GM18517 (cell line): ENCODE results near the gene TRMT61A.
"Not testable (repeated sequence)": the region's sequence is repeated elsewhere in the genome, so short reads cannot be mapped to it uniquely, and the experiment has no call there.

Source experiments
- ATAC-seq: cut with Tn5 transposase; IDR thresholded peaks from one replicate; pipeline ENCODE4 v1.9.1; 2021; ENCODE audit warnings: mild to moderate bottlenecking, moderate library complexity; ENCODE audit not compliant: unreplicated experiment

The TRMT61A gene

GRCh38 chr14:103521951-103522563, 6.9 kb upstream of the TRMT61A start:
- ATAC-seq = no peak

DNA sequence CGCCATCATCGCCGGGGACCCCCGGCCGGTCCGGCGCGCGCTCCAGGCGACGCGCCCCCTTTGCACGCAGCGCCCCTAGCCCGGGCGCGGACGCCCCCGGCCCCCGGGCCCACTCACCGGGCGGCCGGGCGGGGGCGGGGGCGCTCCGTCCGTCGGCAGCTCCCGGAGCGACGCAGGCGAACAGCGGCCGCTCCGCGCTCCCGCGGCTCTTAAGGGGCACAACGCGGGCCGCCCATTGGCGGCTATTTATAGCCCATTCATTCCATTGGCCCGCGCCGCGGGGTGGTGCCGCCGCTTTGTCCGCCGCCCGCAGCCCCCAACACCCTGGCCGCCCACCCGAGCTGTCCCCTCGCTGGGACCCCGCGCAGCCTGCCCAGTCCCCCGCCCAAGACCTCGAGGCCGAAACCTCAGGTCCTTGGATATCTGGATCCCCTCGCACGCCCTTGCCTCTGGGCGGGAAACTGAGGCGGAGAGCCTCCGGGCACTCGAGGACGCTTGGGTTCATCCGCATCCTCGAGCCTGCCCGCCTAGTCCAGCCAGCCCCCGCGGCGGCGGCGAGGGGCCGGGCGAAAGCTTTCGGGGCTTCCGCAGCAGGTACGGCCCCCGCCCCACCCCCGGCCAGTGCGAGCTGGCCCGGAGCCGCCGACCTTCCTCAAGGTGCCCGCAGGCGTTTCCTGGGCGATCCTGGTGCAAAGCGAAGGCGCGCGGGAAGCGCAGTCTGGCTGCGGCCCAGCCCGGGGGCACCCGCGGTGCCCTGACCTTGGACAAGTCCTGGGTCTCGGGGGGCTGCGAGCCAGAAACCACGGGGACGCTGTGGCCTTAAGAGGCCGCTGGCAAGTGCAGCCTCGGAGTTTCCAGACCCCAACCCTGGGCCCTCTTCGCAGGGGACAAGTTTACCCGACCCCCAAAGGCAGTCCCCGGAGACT, 6.1 kb upstream of the TRMT61A start, which contains the start of gene CKB:
CKB (minus strand) TSS at position 182 of the 926 bp plus-strand sequence. CDS start 337 bp downstream, outside the sequence.
- no peak for ATAC-seq

GRCh38 chr14:103523575-103523954, 5.4 kb upstream of the TRMT61A start:
- ATAC-seq = no peak

DNA sequence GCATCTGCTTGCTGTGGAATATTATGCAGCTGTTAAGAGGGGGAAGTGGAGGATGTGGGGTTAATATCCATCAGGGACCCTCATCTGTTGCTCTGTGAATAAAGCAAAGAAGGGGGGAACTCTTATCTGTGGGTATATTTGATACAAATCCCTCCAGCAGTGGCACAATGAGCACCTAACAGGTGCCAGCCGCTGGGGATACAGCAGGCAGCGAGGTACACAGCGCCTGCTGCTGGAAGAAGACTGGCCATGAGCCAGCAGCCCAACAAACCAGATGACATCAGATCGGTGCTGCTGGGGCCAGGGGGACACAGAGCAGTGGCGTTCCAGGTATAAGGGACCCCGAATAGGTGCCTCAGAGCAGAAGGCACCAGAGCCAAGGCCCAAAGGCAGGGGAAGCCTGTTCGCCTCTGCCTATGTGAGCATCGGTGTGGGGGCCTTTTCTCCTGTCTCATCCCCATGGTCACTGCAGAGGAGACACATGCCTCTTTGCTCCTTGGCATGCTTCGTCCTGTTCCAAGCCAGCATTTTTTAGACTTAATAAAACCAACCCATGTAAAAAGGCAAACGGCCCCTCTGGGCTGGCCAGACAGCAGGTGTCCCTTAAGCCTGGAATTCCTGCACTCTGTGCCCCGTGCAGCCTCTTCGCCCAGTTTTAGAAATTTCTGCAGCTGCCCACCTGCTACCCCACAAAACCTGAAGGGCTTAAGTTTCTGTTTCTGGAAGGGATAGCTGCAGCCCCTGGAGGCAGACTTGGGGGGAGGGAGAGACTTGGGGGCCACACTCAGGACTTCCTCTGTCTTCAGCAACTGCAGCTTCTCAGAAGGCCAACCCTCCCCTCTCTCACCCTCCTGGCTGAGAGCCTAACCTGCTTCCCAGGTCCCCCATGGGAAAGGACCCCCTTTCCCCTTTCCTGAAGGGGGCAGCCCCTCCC, 4.7 kb upstream of the TRMT61A start:
- no peak for ATAC-seq

GRCh38 chr14:103525430-103526246, 3.4 kb upstream of the TRMT61A start:
- ATAC-seq = not testable (repeated sequence)

- no peak for ATAC-seq
Observed at GRCh38 chr14:103526247-103526913, 2.6 kb upstream of the TRMT61A start.

GRCh38 chr14:103526914-103527248, 2.1 kb upstream of the TRMT61A start:
- no peak for ATAC-seq

DNA sequence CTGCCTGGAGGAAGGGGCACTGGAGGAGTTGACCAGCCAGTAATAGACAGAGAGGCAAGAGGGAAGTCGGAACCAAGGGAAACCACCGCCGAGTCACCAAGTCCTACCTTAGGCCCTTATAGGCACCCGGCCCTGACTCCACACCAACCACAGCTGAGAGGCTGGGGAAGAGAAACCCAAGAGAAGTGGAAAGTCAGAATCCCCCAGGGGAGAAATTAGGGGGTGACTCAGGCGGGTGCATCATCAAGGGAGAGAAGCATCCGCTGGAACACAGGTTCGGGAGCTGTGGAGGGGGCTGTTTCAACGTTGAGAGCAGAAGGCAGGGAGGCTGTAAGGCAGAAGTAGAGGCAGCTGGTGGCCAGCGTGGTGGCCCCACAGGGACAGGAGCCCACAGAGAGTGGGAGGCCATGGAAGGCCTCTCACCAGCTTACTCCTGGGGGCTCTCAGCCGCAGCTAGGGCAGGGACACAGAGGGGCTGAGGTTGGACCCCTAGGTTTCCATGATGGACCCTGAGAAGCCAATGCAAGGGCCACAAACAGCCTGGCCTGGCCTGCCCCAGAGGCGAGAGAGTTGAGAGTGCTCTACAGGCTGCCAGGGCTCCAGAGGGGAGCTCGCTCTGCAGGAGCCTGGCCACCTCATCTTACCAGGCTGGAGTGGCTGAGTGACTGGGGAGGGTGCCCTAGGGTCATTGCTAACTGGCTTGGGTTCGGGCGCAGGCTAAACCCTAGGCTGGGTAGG, 1.4 kb upstream of the TRMT61A start:
- peak; percentile 46 for ATAC-seq

- ATAC-seq = no peak
Observed at GRCh38 chr14:103528146-103528586, 830 bp upstream of the TRMT61A start.

DNA sequence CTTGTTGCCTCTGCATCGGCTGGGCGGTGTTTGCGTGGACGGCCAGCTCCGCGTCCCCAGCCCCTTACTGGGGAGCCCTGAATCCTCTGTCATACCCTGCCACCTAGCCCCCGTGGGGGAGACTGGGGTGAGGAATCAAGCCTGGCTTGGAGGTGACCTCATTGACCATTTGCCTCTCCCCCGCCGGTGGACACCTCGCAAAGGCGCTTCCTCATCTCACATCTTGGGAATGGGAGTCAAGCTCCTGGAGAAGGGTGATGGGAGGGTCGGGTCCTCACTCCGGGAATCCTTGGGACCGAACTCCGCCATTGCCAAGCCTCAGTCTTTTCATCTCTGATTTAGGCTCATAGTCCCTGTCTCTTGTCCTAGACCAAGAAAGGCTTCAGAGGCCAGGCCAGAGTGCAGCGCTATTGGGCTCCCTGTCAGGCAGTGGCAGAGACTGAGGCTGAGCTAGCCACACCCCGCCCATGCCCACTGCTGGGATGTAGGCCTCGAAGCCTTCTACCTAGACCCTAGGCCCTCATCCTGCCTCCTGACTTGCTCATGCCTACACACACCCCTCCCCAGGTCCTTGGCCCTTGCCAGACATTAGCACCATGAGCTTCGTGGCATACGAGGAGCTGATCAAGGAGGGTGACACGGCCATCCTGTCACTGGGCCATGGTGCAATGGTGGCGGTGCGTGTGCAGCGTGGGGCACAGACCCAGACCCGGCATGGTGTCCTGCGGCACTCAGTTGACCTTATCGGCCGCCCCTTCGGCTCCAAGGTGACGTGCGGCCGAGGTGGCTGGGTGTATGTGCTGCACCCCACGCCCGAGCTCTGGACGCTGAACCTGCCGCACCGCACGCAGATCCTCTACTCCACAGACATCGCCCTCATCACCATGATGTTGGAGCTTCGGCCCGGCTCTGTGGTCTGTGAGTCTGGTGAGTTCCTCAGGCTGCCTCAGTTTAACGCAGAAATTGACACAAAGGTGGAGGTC, 678 bp downstream of the TRMT61A start:
- ATAC-seq = no peak

DNA sequence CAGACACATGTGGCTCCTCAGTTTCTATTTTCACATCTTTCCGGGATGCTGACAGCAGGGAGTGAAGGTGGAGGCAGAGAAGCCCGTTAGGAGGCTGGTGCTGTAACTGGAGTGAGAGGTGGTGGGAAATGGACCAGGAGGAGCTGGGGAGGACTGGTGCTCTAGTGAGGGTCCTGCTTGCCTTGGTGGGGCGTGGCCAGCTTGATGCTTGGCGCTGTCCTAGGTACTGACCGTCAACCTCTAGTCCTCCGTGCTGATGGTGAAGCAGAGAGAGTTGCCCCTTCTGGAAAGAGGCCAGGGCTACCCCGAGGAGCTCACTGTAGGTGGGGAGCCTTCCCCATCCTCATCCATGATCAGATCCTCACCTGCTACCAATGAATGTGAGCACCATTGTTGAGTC, 1.4 kb downstream of the TRMT61A start:
- no peak for ATAC-seq

- ATAC-seq = no peak
Observed at GRCh38 chr14:103530831-103531230, 1.8 kb downstream of the TRMT61A start.

DNA sequence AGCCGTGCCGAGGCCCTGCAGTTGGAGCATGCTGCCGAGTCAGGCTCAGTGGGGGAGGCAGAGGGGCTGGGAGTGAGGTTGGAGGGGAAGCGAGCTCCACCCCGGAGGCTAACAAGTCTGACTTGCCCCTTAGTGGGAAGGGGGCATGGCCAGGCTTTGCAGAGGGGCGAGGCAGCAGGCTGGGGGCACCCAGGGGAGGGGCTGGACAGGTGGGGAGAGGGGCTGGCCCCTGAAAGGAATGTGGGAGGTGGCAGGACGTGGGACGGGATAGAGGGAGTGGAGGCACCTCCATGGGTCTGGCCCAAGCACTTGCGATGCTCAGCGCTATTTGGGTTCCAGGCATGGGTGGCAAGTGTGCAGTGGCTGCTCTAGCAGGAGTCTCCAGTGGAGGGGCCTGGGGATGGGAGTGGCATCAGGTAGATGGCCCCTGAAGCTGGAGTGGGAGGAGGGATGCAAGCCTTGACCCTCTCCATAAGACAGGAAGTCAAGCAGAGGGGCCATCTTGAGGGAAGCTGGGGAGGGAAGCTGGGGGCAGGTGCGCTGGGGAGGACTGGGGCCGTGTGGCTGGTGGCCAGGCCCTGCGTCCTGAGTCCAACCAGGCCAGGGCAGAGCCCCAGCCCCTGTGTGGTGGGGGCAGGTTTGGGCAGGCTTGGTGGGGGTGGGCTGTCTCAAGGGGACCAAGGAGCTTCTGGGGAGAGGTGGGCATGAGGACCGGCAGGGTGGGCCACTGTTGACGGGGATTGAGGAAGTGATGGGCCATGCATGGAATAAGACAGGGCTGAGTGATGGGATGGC, 2.6 kb downstream of the TRMT61A start:
- no peak for ATAC-seq

DNA sequence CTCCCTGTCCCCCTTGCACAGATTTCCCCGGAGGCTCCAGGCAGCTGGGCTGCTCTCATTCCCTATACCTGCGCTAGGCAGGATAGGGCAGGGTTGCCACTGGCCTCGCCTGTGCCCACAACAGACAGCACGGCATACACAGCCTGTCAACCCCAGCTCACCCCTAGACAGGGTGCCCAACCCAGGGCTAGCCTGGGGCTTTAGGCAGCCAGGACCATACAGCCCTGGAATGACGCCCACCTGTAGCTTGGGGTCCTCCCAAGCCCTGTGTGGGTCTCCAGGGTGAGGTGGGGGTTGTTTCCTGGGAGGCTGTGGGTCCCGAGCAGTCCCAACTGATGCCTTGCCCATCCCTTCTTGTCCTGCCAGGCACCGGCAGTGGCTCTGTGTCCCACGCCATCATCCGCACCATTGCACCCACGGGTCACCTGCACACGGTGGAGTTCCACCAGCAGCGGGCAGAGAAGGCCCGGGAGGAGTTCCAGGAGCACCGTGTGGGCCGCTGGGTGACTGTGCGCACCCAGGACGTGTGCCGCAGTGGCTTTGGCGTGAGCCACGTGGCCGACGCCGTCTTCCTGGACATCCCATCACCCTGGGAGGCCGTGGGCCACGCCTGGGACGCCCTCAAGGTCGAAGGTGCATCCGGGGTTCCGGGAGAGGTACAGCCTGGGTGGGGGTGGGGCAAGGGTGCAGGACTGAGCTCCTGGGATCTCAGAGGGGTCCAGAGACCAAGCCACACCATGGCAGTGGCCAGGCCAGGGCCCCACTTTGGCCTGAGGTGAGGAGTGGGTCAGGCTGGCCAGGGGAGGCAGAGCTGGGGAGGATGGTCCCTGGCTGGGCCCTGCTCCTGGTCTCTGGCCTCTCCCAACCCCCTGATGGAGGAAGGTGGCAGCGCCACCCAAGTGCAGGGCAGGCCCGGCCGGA, 3.5 kb downstream of the TRMT61A start:
- no peak for ATAC-seq

- no peak for ATAC-seq
Observed at GRCh38 chr14:103533137-103533998, 4.4 kb downstream of the TRMT61A start.
